ENCODE results near the gene MED7. TPM values are rescaled to one million over a fixed set of nuclear protein-coding genes. Genes with fewer than 3 reads are reported as not detected.

The MED7 gene
- total and polyA plus RNA-seq, 8 donors = 4.5 to 20.7 (median 10.3) TPM; not detected in 1

DNA sequence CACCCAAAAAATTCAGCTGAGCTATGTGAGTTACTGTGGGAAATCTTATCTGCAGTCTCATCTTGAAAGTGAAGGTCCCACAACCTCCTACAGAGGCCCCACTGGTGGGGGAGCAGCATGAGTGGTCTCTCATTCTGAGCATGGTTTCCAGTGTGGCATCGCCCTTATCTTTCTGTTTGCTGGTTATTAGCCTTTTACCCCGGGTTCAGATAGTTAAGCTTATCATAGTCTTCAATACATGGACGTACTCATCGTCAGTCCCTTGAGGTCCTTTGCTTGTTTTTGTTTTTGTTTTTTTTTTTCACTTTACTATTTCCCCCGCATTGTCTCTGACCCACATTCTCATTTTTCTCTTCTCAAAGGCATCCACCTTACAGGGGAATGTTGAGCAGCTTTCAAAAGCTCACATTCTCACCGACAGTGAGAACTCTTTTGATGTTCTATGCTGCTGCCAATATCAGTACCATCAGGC lies 26.1 kb downstream of the MED7 start:
- no peaks in the 10 kb centered on the region for H3K36me3 ChIP-seq
- 59 to 69% (median 63%) methylated on average over 6 of the region's 6 CpGs for WGBS, 5 donors
- TF ChIP-seq POLR2AphosphoS5 (IDR thresholded peaks at IDR 0.05) (no peak), POLR2A (IDR thresholded peaks at IDR 0.05) (no peak), EP300 (IDR thresholded peaks at IDR 0.05) (no peak)
- TF ChIP-seq, protein P1, sequence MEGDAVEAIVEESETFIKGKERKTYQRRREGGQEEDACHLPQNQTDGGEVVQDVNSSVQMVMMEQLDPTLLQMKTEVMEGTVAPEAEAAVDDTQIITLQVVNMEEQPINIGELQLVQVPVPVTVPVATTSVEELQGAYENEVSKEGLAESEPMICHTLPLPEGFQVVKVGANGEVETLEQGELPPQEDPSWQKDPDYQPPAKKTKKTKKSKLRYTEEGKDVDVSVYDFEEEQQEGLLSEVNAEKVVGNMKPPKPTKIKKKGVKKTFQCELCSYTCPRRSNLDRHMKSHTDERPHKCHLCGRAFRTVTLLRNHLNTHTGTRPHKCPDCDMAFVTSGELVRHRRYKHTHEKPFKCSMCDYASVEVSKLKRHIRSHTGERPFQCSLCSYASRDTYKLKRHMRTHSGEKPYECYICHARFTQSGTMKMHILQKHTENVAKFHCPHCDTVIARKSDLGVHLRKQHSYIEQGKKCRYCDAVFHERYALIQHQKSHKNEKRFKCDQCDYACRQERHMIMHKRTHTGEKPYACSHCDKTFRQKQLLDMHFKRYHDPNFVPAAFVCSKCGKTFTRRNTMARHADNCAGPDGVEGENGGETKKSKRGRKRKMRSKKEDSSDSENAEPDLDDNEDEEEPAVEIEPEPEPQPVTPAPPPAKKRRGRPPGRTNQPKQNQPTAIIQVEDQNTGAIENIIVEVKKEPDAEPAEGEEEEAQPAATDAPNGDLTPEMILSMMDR (IDR thresholded peaks at IDR 0.05) = no peak
- H3K27me3 ChIP-seq = no peaks in the 10 kb centered on the region
- H3K4me1 ChIP-seq = no peaks in the 10 kb centered on the region
- no peak overlapping the region for H3K4me3 ChIP-seq
- no peak overlapping the region for H3K27ac ChIP-seq
- H3K9me3 ChIP-seq = peaks cover 0 to 9% (median 3%) of the 10 kb centered on the region in 4 donors
- intact Hi-C loops (cut with DNase I; ENCODE audit: low total_unique reads) = no loop called here
- DNase-seq = no peak

DNA sequence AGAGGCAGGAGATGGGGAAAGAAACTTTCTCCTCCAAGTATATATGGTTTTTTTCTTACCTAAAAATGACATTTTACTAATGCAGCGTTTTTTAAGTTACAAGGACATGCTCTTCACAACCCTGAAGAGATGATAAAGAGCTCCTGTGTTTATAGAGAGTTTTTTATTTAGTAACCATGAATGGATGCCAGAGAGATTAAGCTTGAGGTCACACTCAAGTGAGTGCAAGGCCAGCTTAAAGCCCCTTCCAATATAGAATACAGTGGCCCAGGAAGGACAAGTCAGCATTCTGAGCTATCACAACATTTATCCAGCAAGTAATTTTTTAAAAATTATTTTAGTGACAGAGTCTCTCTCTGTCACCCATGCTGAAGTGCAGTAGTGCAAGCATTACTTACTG lies 27.2 kb downstream of the MED7 start:
- no peak for DNase-seq
- Histone ChIP-seq H3K36me3 (no peaks in the 10 kb centered on the region), H3K4me1 (no peaks in the 10 kb centered on the region), H3K4me3 (no peak overlapping the region), H3K27ac (no peak overlapping the region), H3K9me3 (no peaks in the 10 kb centered on the region), H3K27me3 (no peaks in the 10 kb centered on the region)
- TF ChIP-seq, protein P1 (IDR thresholded peaks at IDR 0.05) = no peak
- no peak for TF ChIP-seq POLR2AphosphoS5 (IDR thresholded peaks at IDR 0.05)
- no peak for TF ChIP-seq POLR2A (IDR thresholded peaks at IDR 0.05)
- TF ChIP-seq EP300 (IDR thresholded peaks at IDR 0.05) = no peak
- intact Hi-C loops (cut with DNase I; ENCODE audit: low total_unique reads) = no loop called here
- 27 to 81% (median 57%) methylated on average over 1 of the region's 1 CpG for WGBS, 5 donors

DNA sequence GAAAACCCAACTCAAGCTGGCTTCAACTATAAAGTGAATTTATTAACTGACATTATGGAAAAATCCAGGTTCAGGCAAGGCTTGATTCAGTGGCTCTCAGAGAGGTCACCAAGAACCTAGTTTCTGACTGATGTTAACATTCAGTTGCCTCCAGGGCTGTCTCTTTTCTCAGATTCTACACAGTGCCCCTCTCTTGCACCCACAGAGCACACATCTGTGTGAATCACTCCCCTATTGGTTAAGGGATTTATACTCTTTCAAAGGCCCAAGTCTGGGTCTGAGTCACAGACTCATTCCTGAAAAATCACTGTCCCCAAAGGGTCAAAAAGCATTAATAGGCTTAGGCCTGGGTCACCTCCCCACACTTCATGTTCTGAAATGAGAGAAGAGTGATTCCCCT lies 27.7 kb downstream of the MED7 start:
- intact Hi-C loops (cut with DNase I; ENCODE audit: low total_unique reads) = no loop called here
- no peaks in the 10 kb centered on the region for H3K9me3 ChIP-seq
- no peak for TF ChIP-seq EP300 (IDR thresholded peaks at IDR 0.05)
- TF ChIP-seq, protein P1 (IDR thresholded peaks at IDR 0.05) = no peak

DNA sequence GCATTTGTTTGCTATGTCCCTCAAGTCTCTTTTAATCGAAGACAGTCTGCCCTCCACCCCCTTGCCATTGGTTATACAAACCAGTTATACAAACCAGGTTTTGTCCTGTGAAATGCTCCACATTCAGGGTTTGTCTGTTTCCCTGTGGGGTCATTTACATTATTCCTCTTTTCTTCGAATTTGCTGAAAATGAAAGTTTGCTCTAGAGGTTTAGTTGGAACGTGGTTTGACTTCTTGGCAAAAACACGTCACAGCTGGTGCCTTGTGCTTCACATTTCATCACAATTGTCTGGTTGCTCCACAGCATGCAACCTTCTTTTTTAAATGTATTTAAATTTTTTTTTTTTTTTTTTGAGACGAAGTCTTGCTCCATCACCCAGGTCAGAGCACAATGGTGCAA lies 29.7 kb downstream of the MED7 start:
- intact Hi-C loops (cut with DNase I; ENCODE audit: low total_unique reads) = no loop called here
- Histone ChIP-seq H3K27ac (peak overlapping the region in 1 of 5 donors; percentile 4), H3K27me3 (no peaks in the 10 kb centered on the region), H3K9me3 (no peaks in the 10 kb centered on the region), H3K4me1 (no peaks in the 10 kb centered on the region), H3K4me3 (no peak overlapping the region), H3K36me3 (no peaks in the 10 kb centered on the region)
- peak in 1 of 2 donors; percentile 27 for DNase-seq
- WGBS, 5 donors = 45 to 64% (median 59%) methylated on average over 5 of the region's 5 CpGs
- TF ChIP-seq POLR2AphosphoS5 (IDR thresholded peaks at IDR 0.05) (no peak), EP300 (IDR thresholded peaks at IDR 0.05) (no peak), POLR2A (IDR thresholded peaks at IDR 0.05) (no peak)
- TF ChIP-seq, protein P1 (IDR thresholded peaks at IDR 0.05) = no peak

More for the DNA sequence above, 27.7 kb downstream of the MED7 start:
- no peaks in the 10 kb centered on the region for H3K36me3 ChIP-seq
- H3K27me3 ChIP-seq = no peaks in the 10 kb centered on the region
- no peak overlapping the region for H3K27ac ChIP-seq
- H3K4me3 ChIP-seq = no peak overlapping the region
- H3K4me1 ChIP-seq = no peaks in the 10 kb centered on the region
- no peak for DNase-seq

Data from stomach (tissue), 9 donors.